ENCODE results near the gene SNX11. TPM values are rescaled to one million over a fixed set of nuclear protein-coding genes. Genes with fewer than 3 reads are reported as not detected.

Gene SNX11
- total RNA-seq, 1 experiment from 2014 or later, result 26.8 TPM

DNA sequence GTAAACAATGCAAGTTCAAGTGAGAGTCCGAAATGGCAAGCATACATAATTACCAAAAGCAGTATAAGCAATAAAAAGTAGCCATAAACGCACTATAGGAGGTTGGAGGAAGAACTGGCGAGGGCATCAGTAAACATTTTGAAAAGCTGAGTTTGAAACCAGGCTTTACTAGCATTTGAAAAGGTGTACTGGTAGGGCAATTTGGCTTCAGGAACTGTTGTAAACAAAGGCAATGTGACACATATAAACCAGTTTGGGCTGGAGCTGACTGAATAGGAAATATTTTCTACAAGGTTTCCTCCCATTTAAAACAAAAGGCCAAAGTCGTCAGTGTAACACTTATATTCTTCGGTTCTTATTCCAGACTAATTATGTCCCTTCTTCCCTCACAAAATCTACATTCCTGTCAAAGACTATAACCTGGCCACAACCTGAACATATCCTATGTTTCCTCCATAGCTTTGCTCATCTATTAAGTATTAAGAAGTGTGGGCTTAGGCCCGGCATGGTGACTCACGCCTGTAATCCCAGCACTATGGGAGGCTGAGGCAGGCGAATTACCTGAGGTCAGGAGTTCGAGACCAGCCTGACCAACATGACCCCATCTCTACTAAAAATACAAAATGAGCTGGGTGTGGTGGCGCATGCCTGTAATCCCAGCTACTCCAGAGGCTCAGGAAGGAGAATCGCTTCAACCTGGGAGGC is 14.1 kb upstream of the SNX11 start:
- Histone ChIP-seq H3K4me3 (replicated peaks in 1 of 2; ENCODE audit: low read depth in 1 of 2, low read length in 2 of 2) (no peak overlapping the region), H3K36me3 (ENCODE audit: control insufficient read depth in 1 of 2, insufficient read depth in 2 of 2, low read length in 2 of 2) (peaks cover 8 to 17% of the 10 kb centered on the region in 2 experiments; a peak in 3 of 4 replicates), H3K27ac (ENCODE audit: low read depth, low read length) (no peak overlapping the region), H3K9me3 (ENCODE audit: control insufficient read depth in 1 of 2, insufficient read depth in 1 of 2, low read depth in 1 of 2, low read length in 2 of 2) (no peaks in the 10 kb centered on the region), H3K9ac (ENCODE audit: low read length) (no peak overlapping the region), H3K79me2 (ENCODE audit: insufficient read depth, low read length) (peaks cover 99% of the 10 kb centered on the region), H3K9me2 (ENCODE audit: insufficient read depth) (no peaks in the 10 kb centered on the region), H3K27me3 (ENCODE audit: insufficient read depth, low read length) (no peaks in the 10 kb centered on the region), H3K4me2 (ENCODE audit: low read length) (no peak overlapping the region), H2AFZ (ENCODE audit: low read depth, low read length, poor library complexity, severe bottlenecking) (no peak overlapping the region), H4K20me1 (ENCODE audit: insufficient read depth) (peaks cover 10% of the 10 kb centered on the region; the same call in 1 of the 2 replicates), H3K4me1 (ENCODE audit: control insufficient read depth in 1 of 2, insufficient read depth in 2 of 2, low read length in 2 of 2) (peaks cover 3 to 19% of the 10 kb centered on the region in 2 experiments; a peak in 2 of 4 replicates)
- TF ChIP-seq RAD21 (IDR thresholded peaks at IDR 0.05; ENCODE audit: low read depth) (no peak), SIN3A (IDR thresholded peaks at IDR 0.05; ENCODE audit: low read depth) (no peak)
- POLR2A ChIA-PET, result no interaction called here
- intact Hi-C loops (cut with micrococcal nuclease), result no loop called here
- CTCF ChIA-PET, result interaction anchor here (2.4 kb wide), 1 partner anchor 13 kb away, joined by 8 read pairs; no protein-coding TSS in a partner anchor
- DNase-seq (ENCODE audit: low read depth, low spot score), result no peak
- BruUV-seq (replicated peaks), result no TSS peak
- ATAC-seq, result no peak
- RAD21 ChIA-PET (ENCODE audit: low non-redundant PET in 1 of 2, low total read pairs in 2 of 2, uncharacterized antibody in 2 of 2, unreplicated experiment in 2 of 2), result interaction anchor here in 1 of 2 experiments (0.7 kb wide), 1 partner anchor 76 kb away, joined by 3 read pairs; no protein-coding TSS in a partner anchor

DNA sequence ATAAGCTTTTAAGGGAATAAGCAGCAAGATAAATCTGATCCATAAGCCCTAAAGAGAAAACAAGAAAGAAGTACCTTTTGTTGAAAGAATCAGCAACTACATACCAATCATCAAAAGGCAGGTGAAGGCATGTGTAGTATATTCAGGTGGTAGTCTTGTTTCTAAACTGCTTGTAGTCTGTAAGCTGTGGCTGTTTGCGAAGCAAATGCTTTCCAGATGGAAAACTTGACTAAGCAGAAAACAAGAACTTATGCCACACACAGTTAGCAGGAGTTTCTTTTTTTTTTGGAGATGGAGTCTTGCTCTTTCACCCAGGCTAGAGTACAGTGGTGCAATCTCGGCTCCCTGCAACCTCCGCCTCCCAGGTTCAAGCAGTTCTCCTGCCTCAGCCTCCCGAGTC is 12.0 kb upstream of the SNX11 start:
- peaks cover 99% of the 10 kb centered on the region for H3K79me2 ChIP-seq (ENCODE audit: insufficient read depth, low read length)
- H3K4me3 ChIP-seq (replicated peaks in 1 of 2; ENCODE audit: low read depth in 1 of 2, low read length in 2 of 2), result no peak overlapping the region
- ATAC-seq (no peak), DNase-seq (ENCODE audit: low read depth, low spot score) (no peak)
- H4K20me1 ChIP-seq (ENCODE audit: insufficient read depth), result peaks cover 10% of the 10 kb centered on the region; the same call in 1 of the 2 replicates
- H3K27ac ChIP-seq (ENCODE audit: low read depth, low read length), result no peak overlapping the region
- H2AFZ ChIP-seq (ENCODE audit: low read depth, low read length, poor library complexity, severe bottlenecking), result no peak overlapping the region
- peaks cover 13 to 17% of the 10 kb centered on the region in 2 experiments; a peak in 3 of 4 replicates for H3K36me3 ChIP-seq (ENCODE audit: control insufficient read depth in 1 of 2, insufficient read depth in 2 of 2, low read length in 2 of 2)
- TF ChIP-seq, protein P1, sequence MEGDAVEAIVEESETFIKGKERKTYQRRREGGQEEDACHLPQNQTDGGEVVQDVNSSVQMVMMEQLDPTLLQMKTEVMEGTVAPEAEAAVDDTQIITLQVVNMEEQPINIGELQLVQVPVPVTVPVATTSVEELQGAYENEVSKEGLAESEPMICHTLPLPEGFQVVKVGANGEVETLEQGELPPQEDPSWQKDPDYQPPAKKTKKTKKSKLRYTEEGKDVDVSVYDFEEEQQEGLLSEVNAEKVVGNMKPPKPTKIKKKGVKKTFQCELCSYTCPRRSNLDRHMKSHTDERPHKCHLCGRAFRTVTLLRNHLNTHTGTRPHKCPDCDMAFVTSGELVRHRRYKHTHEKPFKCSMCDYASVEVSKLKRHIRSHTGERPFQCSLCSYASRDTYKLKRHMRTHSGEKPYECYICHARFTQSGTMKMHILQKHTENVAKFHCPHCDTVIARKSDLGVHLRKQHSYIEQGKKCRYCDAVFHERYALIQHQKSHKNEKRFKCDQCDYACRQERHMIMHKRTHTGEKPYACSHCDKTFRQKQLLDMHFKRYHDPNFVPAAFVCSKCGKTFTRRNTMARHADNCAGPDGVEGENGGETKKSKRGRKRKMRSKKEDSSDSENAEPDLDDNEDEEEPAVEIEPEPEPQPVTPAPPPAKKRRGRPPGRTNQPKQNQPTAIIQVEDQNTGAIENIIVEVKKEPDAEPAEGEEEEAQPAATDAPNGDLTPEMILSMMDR (IDR thresholded peaks at IDR 0.05 in 2 of 3, conservative IDR thresholded peaks at IDR 0.05 in 1 of 3; ENCODE audit: borderline replicate concordance in 1 of 3, insufficient read depth in 1 of 3, low read depth in 2 of 3, low read length in 2 of 3), result no peak
- TF ChIP-seq POLR2AphosphoS5 (IDR thresholded peaks at IDR 0.05; ENCODE audit: low read depth, low read length) (no peak), YY1 (IDR thresholded peaks at IDR 0.05; ENCODE audit: extremely low read depth, insufficient replicate concordance, low read depth, low read length) (no peak), MAX (IDR thresholded peaks at IDR 0.05) (no peak), SRF (IDR thresholded peaks at IDR 0.05; ENCODE audit: low read depth) (no peak), SP1 (IDR thresholded peaks at IDR 0.05; ENCODE audit: low read depth) (no peak), ELF1 (IDR thresholded peaks at IDR 0.05; ENCODE audit: borderline replicate concordance, low read depth) (no peak), JUND (IDR thresholded peaks at IDR 0.05) (no peak), EGR1 (IDR thresholded peaks at IDR 0.05; ENCODE audit: low read depth) (no peak), ZNF274 (IDR thresholded peaks at IDR 0.05; ENCODE audit: low read depth, low read length) (no peak), TCF7L2 (IDR thresholded peaks at IDR 0.05; ENCODE audit: borderline replicate concordance, extremely low read depth, insufficient read depth, insufficient read length) (no peak), POLR2A (IDR thresholded peaks at IDR 0.05; ENCODE audit: borderline replicate concordance, extremely low read depth, insufficient read depth, insufficient read length) (no peak), EZH2phosphoT487 (IDR thresholded peaks at IDR 0.05; ENCODE audit: borderline replicate concordance) (no peak)
- intact Hi-C loops (cut with micrococcal nuclease), result no loop called here
- H3K27me3 ChIP-seq (ENCODE audit: insufficient read depth, low read length), result no peaks in the 10 kb centered on the region
- H3K9me3 ChIP-seq (ENCODE audit: control insufficient read depth in 1 of 2, insufficient read depth in 1 of 2, low read depth in 1 of 2, low read length in 2 of 2), result no peaks in the 10 kb centered on the region
- no peak overlapping the region for H3K9ac ChIP-seq (ENCODE audit: low read length)
- no TSS peak for BruUV-seq (replicated peaks)
- H3K4me1 ChIP-seq (ENCODE audit: control insufficient read depth in 1 of 2, insufficient read depth in 2 of 2, low read length in 2 of 2), result peaks cover 8 to 28% of the 10 kb centered on the region in 2 experiments
- no peak overlapping the region for H3K4me2 ChIP-seq (ENCODE audit: low read length)
- CTCF ChIA-PET, result interaction anchor here (1.8 to 2.9 kb wide), 3 partner anchors 16 to 70 kb away, joined by 3 to 18 read pairs (median 8); no protein-coding TSS in a partner anchor
- RAD21 ChIA-PET (ENCODE audit: low non-redundant PET in 1 of 2, low total read pairs in 2 of 2, uncharacterized antibody in 2 of 2, unreplicated experiment in 2 of 2), result no interaction called here
- H3K9me2 ChIP-seq (ENCODE audit: insufficient read depth), result no peaks in the 10 kb centered on the region
- POLR2A ChIA-PET, result interaction anchor here (1.4 kb wide), 1 partner anchor 12 kb away, joined by 5 read pairs; the partner anchor contains the start of gene SNX11
